IMR-90 (cell line): ENCODE results near the gene UBE3C. TPM values are rescaled to one million over a fixed set of nuclear protein-coding genes. Genes with fewer than 3 reads are reported as not detected.

ENCODE experiments used
- ATAC-seq: fragments of 200-7000 bp; cut with Tn5 transposase; 2 replicates; pipeline ENCODE4 v1.9.1; 2020; ENCODE audit warnings: low read depth, mild to moderate bottlenecking, moderate library complexity
- BruUV-seq: library from RNA; stranded (reverse); fragments of 400-500 nt; replicated peaks from 2 replicates; lab custom pipeline; 2021; lab: Mats Ljungman, UMichigan
- CTCF ChIA-PET: fragments of 300-600 bp; formaldehyde crosslinking; extraction: SDS; loops from one replicate; lab custom pipeline; 2021; ENCODE audit warnings: antibody characterized with exemption; lab: Yijun Ruan, JAX
- POLR2A ChIA-PET: fragments of 300-600 bp; sonication (Branson Sonifier 250); formaldehyde crosslinking; loops from one replicate; lab custom pipeline; 2022; ENCODE audit warnings: antibody characterized with exemption; ENCODE audit not compliant: unreplicated experiment; lab: Charles Lee
- DNase-seq: peaks from one replicate; pipeline ENCODE4 v3.0.0; 2013
- H2AFZ ChIP-seq: replicated peaks from 2 replicates; pipeline ENCODE3; 2013; ENCODE audit warnings: low read length, mild to moderate bottlenecking; ENCODE audit not compliant: poor library complexity
- H2AK5ac ChIP-seq: 2 replicates; pipeline ENCODE4 v1.6.1; 2013; ENCODE audit warnings: low read depth, low read length, inconsistent platforms
- H2AK9ac ChIP-seq: replicated peaks from 2 replicates; pipeline ENCODE3; 2013; ENCODE audit warnings: mild to moderate bottlenecking, low read depth, low read length, moderate library complexity; ENCODE audit not compliant: poor library complexity
- H2BK120ac ChIP-seq: 2 replicates; pipeline ENCODE4 v1.6.1; 2013; ENCODE audit warnings: low read depth, low read length, inconsistent platforms
- H2BK15ac ChIP-seq: 3 replicates; pipeline ENCODE4 v1.6.1; 2013; ENCODE audit warnings: low read depth, low read length, inconsistent platforms
- H2BK20ac ChIP-seq: 2 replicates; pipeline ENCODE4 v1.6.1; 2013; ENCODE audit warnings: low read depth, mild to moderate bottlenecking, inconsistent platforms, low read length, moderate library complexity
- H2BK5ac ChIP-seq: 2 replicates; pipeline ENCODE4 v1.6.1; 2013; ENCODE audit warnings: mild to moderate bottlenecking, low read depth, low read length, inconsistent platforms; ENCODE audit not compliant: poor library complexity, severe bottlenecking
- H3K14ac ChIP-seq: replicated peaks from 2 replicates; pipeline ENCODE4 v1.6.1; 2013; ENCODE audit warnings: low read depth, low read length, inconsistent platforms
- H3K18ac ChIP-seq: 2 replicates; pipeline ENCODE4 v1.6.1; 2013; ENCODE audit warnings: low read depth, low read length, control low read depth
- H3K23ac ChIP-seq: 2 replicates; pipeline ENCODE4 v1.6.1; 2013; ENCODE audit warnings: low read depth, low read length, inconsistent platforms
- H3K27ac ChIP-seq: 2 replicates; pipeline ENCODE4 v1.5.1; 2013; ENCODE audit warnings: mild to moderate bottlenecking, control low read depth, low read length; ENCODE audit not compliant: insufficient read depth
- H3K27me3 ChIP-seq: 2 replicates; pipeline ENCODE4 v1.6.1; 2013; ENCODE audit warnings: low read length; ENCODE audit not compliant: control insufficient read depth, insufficient read depth
- H3K36me3 ChIP-seq: 2 replicates; pipeline ENCODE4 v1.6.1; 2013; ENCODE audit warnings: low read length, mixed read lengths; ENCODE audit not compliant: control insufficient read depth, insufficient read depth
- H3K4ac ChIP-seq: 2 replicates; pipeline ENCODE4 v1.6.1; 2013; ENCODE audit warnings: low read depth, low read length, inconsistent platforms
- H3K4me1 ChIP-seq: 2 replicates; pipeline ENCODE4 v1.6.1; 2013; ENCODE audit warnings: low read length, mixed read lengths; ENCODE audit not compliant: control insufficient read depth, insufficient read depth
- H3K4me2 ChIP-seq: 2 replicates; pipeline ENCODE4 v1.6.1; 2013; ENCODE audit warnings: low read depth, mild to moderate bottlenecking, control low read depth, low read length, moderate library complexity
- H3K4me3 ChIP-seq: 2 replicates; pipeline ENCODE4 v1.5.1; 2013; ENCODE audit warnings: low read depth, mild to moderate bottlenecking, control low read depth, low read length, moderate library complexity; ENCODE audit not compliant: insufficient read depth
- H3K56ac ChIP-seq: 2 replicates; pipeline ENCODE4 v1.6.1; 2013; ENCODE audit warnings: low read length, inconsistent platforms; ENCODE audit not compliant: insufficient read depth; ENCODE audit errors: extremely low read depth
- H3K79me1 ChIP-seq, 2 experiments: 2 replicates each; pipeline ENCODE4 v1.6.1; 2013; ENCODE audit warnings: low read length in 2 of 2, inconsistent platforms in 1 of 2, low read depth in 1 of 2
- H3K9ac ChIP-seq: 2 replicates; pipeline ENCODE4 v1.6.1; 2013; ENCODE audit warnings: low read depth, low read length, control low read depth
- H3K9me1 ChIP-seq: 2 replicates; pipeline ENCODE4 v1.6.1; 2013; ENCODE audit warnings: low read length, inconsistent platforms; ENCODE audit not compliant: insufficient read depth
- H3K9me3 ChIP-seq: 2 replicates; pipeline ENCODE4 v1.6.1; 2013; ENCODE audit warnings: low read length; ENCODE audit not compliant: control insufficient read depth, insufficient read depth
- H4K20me1 ChIP-seq: 2 replicates; pipeline ENCODE4 v1.6.1; 2013; ENCODE audit warnings: low read length, inconsistent platforms; ENCODE audit not compliant: insufficient read depth
- H4K5ac ChIP-seq: 2 replicates; pipeline ENCODE4 v1.6.1; 2013; ENCODE audit warnings: mild to moderate bottlenecking, low read depth, low read length, control low read depth
- H4K8ac ChIP-seq, 2 experiments: 2 replicates each; pipeline ENCODE4 v1.6.1; 2013; ENCODE audit warnings: low read depth in 2 of 2, low read length in 2 of 2, control low read depth in 1 of 2, inconsistent platforms in 1 of 2
- H4K91ac ChIP-seq: 2 replicates; pipeline ENCODE4 v1.6.1; 2013; ENCODE audit warnings: low read depth, low read length, inconsistent platforms; ENCODE audit not compliant: insufficient read depth
- CEBPB ChIP-seq: IDR thresholded peaks from 2 replicates; pipeline ENCODE4 v1.6.1; 2012; ENCODE audit warnings: low read depth, low read length, improper control_type of control experiment
- MAFK ChIP-seq: IDR thresholded peaks from 2 replicates; pipeline ENCODE4 v1.6.1; 2012; ENCODE audit warnings: low read depth, low read length, improper control_type of control experiment
- NFE2L2 ChIP-seq: fragments of 150-350 bp; IDR thresholded peaks from 2 replicates; pipeline ENCODE4 v1.6.1; 2016; ENCODE audit warnings: low read depth, mild to moderate bottlenecking, low read length
- WGBS, 2 experiments: methylation state at CpG; one replicate each; pipeline versions ENCODE4 v1.1.5 to v1.1.7; 2013; ENCODE audit warnings: missing lambda C conversion rate in 2 of 2; ENCODE audit not compliant: insufficient read length in 1 of 2; ENCODE audit errors: extremely low coverage in 2 of 2; 5-methylcytosine and 5-hydroxymethylcytosine counted together
- dilution Hi-C: fragments of 300-500 bp; cut with HindIII; formaldehyde crosslinking; loops from one replicate; pipeline ENCODE4 v1.14.3; 2018; ENCODE audit warnings: low sequenced_read_pairs; ENCODE audit not compliant: unreplicated experiment
- in situ Hi-C: fragments of 300-500 bp; cut with MboI; formaldehyde crosslinking; loops from 3 replicates; pipeline ENCODE4 v1.14.3; 2019; ENCODE audit warnings: low sequenced_read_pairs, inconsistent platforms, mixed read lengths
- intact Hi-C: fragments of 100-400 bp; cut with micrococcal nuclease; formaldehyde crosslinking; loops from 2 replicates; pipeline ENCODE4 v1.10.0; 2022
- polyA plus RNA-seq, 3 experiments: library from polyadenylated mRNA; depleted of rRNA; stranded (reverse); fragments of >200 nt; gene quantifications; 2 replicates each; pipeline ENCODE4 v1.2.3, GENCODE V29; 2012; ENCODE audit warnings: low replicate concordance in 1 of 3
- total RNA-seq: library from RNA; depleted of rRNA; stranded (reverse); fragments of >200 nt; gene quantifications from 2 replicates; pipeline ENCODE4 v1.2.3, GENCODE V29; 2012

The UBE3C gene
- total and polyA plus RNA-seq, 2 of the 4 experiments (the other 2 are of a cell fraction), result 43.0 to 60.6 TPM

- no peak overlapping the region for H4K91ac ChIP-seq
- no peaks in the 10 kb centered on the region for H3K9me3 ChIP-seq
- no peak overlapping the region for H3K27ac ChIP-seq
- no peak overlapping the region for H3K14ac ChIP-seq
- ATAC-seq (no peak), DNase-seq (peak; percentile 14)
- H4K20me1 ChIP-seq, result no peaks in the 10 kb centered on the region
- no peaks in the 10 kb centered on the region for H3K27me3 ChIP-seq
- intact Hi-C loops (no loop called here), in situ Hi-C loops (loop anchor here (5.0 to 25.0 kb wide), 2 partner anchors 67 to 313 kb away; no protein-coding TSS in a partner anchor), dilution Hi-C loops (no loop called here)
- no peak overlapping the region for H2AK9ac ChIP-seq
- H3K23ac ChIP-seq, result no peak overlapping the region
- H3K79me1 ChIP-seq, result peaks cover 7 to 16% of the 10 kb centered on the region in 2 experiments; a peak in 3 of 4 replicates
- peaks cover 13% of the 10 kb centered on the region for H3K9me1 ChIP-seq
- peaks cover 6% of the 10 kb centered on the region for H3K36me3 ChIP-seq
- 0 out of 4 replicates have a peak overlapping the region, but pooled peaks of 1 of the 2 experiments have one; percentile 10 for H4K8ac ChIP-seq
- no peak overlapping the region for H2BK20ac ChIP-seq
- H2BK120ac ChIP-seq, result no peak overlapping the region
- no peak overlapping the region for H3K4me2 ChIP-seq
- H2BK15ac ChIP-seq, result no peak overlapping the region
- no peak overlapping the region for H2AK5ac ChIP-seq
- POLR2A ChIA-PET, result no interaction called here
- TF ChIP-seq NFE2L2, result no peak
- peak; percentile 77 for TF ChIP-seq CEBPB
- TF ChIP-seq MAFK, result no peak
- BruUV-seq, result no TSS peak
- CTCF ChIA-PET, result no interaction called here
- peaks cover 22% of the 10 kb centered on the region for H3K4me1 ChIP-seq
- H3K9ac ChIP-seq, result no peak overlapping the region
- no CpG with 5 or more reads among the region's 12 CpGs for WGBS, 2 experiments
- H3K18ac ChIP-seq, result no peak overlapping the region
- no peak overlapping the region for H3K4ac ChIP-seq
- H3K56ac ChIP-seq, result no peak overlapping the region
- no peak overlapping the region for H2AFZ ChIP-seq
- no peak overlapping the region for H4K5ac ChIP-seq
- H2BK5ac ChIP-seq, result no peak overlapping the region
- H3K4me3 ChIP-seq, result no peak overlapping the region
Observed at GRCh38 chr7:157274991-157275427, 136.3 kb downstream of the UBE3C start.
